SK-N-SH (cell line): Measurements from ENCODE around the gene LRRC8D.

Experiments used
- CTCF ChIP-seq: fragments of 200-600 bp; sonication (generic); IDR thresholded peaks from 2 replicates; pipeline ENCODE4 v1.6.1; 2017; ENCODE audit warnings: antibody characterized with exemption, mild to moderate bottlenecking, moderate library complexity
- GATA2 ChIP-seq: sonication (generic); formaldehyde crosslinking; IDR thresholded peaks from 2 replicates; pipeline ENCODE4 v1.5.0; 2020; ENCODE audit warnings: mild to moderate bottlenecking, missing genetic modification reagents
- JUND ChIP-seq: IDR thresholded peaks from 2 replicates; pipeline ENCODE4 v1.4.0; 2012
- MAX ChIP-seq: IDR thresholded peaks from 2 replicates; pipeline ENCODE4 v1.4.0; 2012; ENCODE audit warnings: low read depth
- TAF1 ChIP-seq: IDR thresholded peaks from 2 replicates; pipeline ENCODE4 v1.6.1; 2012; ENCODE audit warnings: low read depth, mild to moderate bottlenecking, low read length, moderate library complexity, borderline replicate concordance
- TF ChIP-seq, protein P1 (sequence below): fragments of 150-350 bp; IDR thresholded peaks from 2 replicates; pipeline ENCODE4 v1.6.1; 2017; ENCODE audit warnings: antibody characterized with exemption, low read length, low read depth, borderline replicate concordance
- TF ChIP-seq, protein P2 (sequence below): fragments of 150-350 bp; IDR thresholded peaks from 2 replicates; pipeline ENCODE4 v1.6.1; 2016; ENCODE audit warnings: mild to moderate bottlenecking, low read depth, low read length

GRCh38 chr1:89881415-89882058 lies 60.7 kb downstream of the LRRC8D start:
- TF ChIP-seq CTCF = no peak
- TF ChIP-seq, protein P1, sequence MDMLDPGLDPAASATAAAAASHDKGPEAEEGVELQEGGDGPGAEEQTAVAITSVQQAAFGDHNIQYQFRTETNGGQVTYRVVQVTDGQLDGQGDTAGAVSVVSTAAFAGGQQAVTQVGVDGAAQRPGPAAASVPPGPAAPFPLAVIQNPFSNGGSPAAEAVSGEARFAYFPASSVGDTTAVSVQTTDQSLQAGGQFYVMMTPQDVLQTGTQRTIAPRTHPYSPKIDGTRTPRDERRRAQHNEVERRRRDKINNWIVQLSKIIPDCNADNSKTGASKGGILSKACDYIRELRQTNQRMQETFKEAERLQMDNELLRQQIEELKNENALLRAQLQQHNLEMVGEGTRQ = no peak
- TF ChIP-seq, protein P2, sequence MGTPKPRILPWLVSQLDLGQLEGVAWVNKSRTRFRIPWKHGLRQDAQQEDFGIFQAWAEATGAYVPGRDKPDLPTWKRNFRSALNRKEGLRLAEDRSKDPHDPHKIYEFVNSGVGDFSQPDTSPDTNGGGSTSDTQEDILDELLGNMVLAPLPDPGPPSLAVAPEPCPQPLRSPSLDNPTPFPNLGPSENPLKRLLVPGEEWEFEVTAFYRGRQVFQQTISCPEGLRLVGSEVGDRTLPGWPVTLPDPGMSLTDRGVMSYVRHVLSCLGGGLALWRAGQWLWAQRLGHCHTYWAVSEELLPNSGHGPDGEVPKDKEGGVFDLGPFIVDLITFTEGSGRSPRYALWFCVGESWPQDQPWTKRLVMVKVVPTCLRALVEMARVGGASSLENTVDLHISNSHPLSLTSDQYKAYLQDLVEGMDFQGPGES = no peak
- no peak for TF ChIP-seq TAF1
- no peak for TF ChIP-seq GATA2
- TF ChIP-seq MAX = no peak
- TF ChIP-seq JUND = no peak
